HEK293 (cell line): Measurements from ENCODE around the gene SARS2.
A peak's percentile ranks its signal among the peaks of the same experiment; 100 is the strongest.

ENCODE experiments used
- CTCF ChIP-seq: fragments of 450-650 bp; formaldehyde crosslinking; IDR thresholded peaks from 2 replicates; pipeline ENCODE4 v1.5.1; 2016; ENCODE audit warnings: missing biosample characterization, missing genetic modification characterization
- GLIS2 ChIP-seq: fragments of 450-650 bp; formaldehyde crosslinking; IDR thresholded peaks from 2 replicates; pipeline ENCODE4 v1.5.1; 2016; ENCODE audit warnings: missing biosample characterization, missing genetic modification characterization
- KLF8 ChIP-seq: fragments of 450-650 bp; formaldehyde crosslinking; IDR thresholded peaks from 2 replicates; pipeline ENCODE4 v1.5.1; 2016; ENCODE audit warnings: missing biosample characterization, missing genetic modification characterization
- KLF9 ChIP-seq: fragments of 450-650 bp; formaldehyde crosslinking; IDR thresholded peaks from 2 replicates; pipeline ENCODE4 v1.5.1; 2016; ENCODE audit warnings: missing biosample characterization, missing genetic modification characterization, low read depth
- MYNN ChIP-seq: fragments of 450-650 bp; formaldehyde crosslinking; IDR thresholded peaks from 2 replicates; pipeline ENCODE4 v1.5.1; 2016; ENCODE audit warnings: missing biosample characterization, missing genetic modification characterization, borderline replicate concordance
- YY2 ChIP-seq: fragments of 450-650 bp; formaldehyde crosslinking; IDR thresholded peaks from 2 replicates; pipeline ENCODE4 v1.5.1; 2016; ENCODE audit warnings: missing biosample characterization, missing genetic modification characterization
- ZBTB10 ChIP-seq: fragments of 450-650 bp; formaldehyde crosslinking; IDR thresholded peaks from 2 replicates; pipeline ENCODE4 v1.5.1; 2016; ENCODE audit warnings: missing biosample characterization, missing genetic modification characterization
- ZBTB48 ChIP-seq: fragments of 450-650 bp; formaldehyde crosslinking; IDR thresholded peaks from 2 replicates; pipeline ENCODE4 v1.5.1; 2016; ENCODE audit warnings: missing biosample characterization, missing genetic modification characterization
- ZEB2 ChIP-seq: fragments of 450-650 bp; formaldehyde crosslinking; IDR thresholded peaks from 2 replicates; pipeline ENCODE4 v1.5.1; 2016; ENCODE audit warnings: missing biosample characterization, missing genetic modification characterization
- ZNF112 ChIP-seq: fragments of 450-650 bp; formaldehyde crosslinking; IDR thresholded peaks from 2 replicates; pipeline ENCODE4 v1.5.0; 2017; ENCODE audit warnings: missing biosample characterization, missing genetic modification characterization
- ZNF157 ChIP-seq: fragments of 450-650 bp; formaldehyde crosslinking; IDR thresholded peaks from 2 replicates; pipeline ENCODE4 v1.5.1; 2016; ENCODE audit warnings: missing biosample characterization, missing genetic modification characterization
- ZNF175 ChIP-seq: fragments of 450-650 bp; formaldehyde crosslinking; IDR thresholded peaks from 2 replicates; pipeline ENCODE4 v1.5.1; 2016; ENCODE audit warnings: missing biosample characterization, missing genetic modification characterization
- ZNF2 ChIP-seq: fragments of 450-650 bp; formaldehyde crosslinking; IDR thresholded peaks from 2 replicates; pipeline ENCODE4 v1.5.1; 2016; ENCODE audit warnings: missing biosample characterization, missing genetic modification characterization
- ZNF211 ChIP-seq: fragments of 450-650 bp; formaldehyde crosslinking; IDR thresholded peaks from 2 replicates; pipeline ENCODE4 v1.5.1; 2016; ENCODE audit warnings: low read depth, missing biosample characterization, missing genetic modification characterization
- ZNF239 ChIP-seq: fragments of 450-650 bp; formaldehyde crosslinking; IDR thresholded peaks from 2 replicates; pipeline ENCODE4 v1.5.1; 2016; ENCODE audit warnings: missing biosample characterization, missing genetic modification characterization
- ZNF274 ChIP-seq, 2 experiments: fragments of 200-500 bp in 1 of 2; fragments of 450-650 bp in 1 of 2; sonication (Bioruptor generic) in 1 of 2; formaldehyde crosslinking in 1 of 2; IDR thresholded peaks; 2 replicates each; pipeline versions ENCODE4 v1.5.1 to v1.6.1; 2014 to 2016; ENCODE audit warnings: borderline replicate concordance in 1 of 2, inconsistent platforms in 1 of 2, low read length in 1 of 2, missing biosample characterization in 1 of 2, missing genetic modification characterization in 1 of 2
- ZNF311 ChIP-seq: fragments of 450-650 bp; formaldehyde crosslinking; IDR thresholded peaks from 2 replicates; pipeline ENCODE4 v1.5.1; 2017; ENCODE audit warnings: missing biosample characterization, missing genetic modification characterization, borderline replicate concordance
- ZNF354C ChIP-seq: fragments of 450-650 bp; formaldehyde crosslinking; IDR thresholded peaks from 2 replicates; pipeline ENCODE4 v1.5.1; 2016; ENCODE audit warnings: missing biosample characterization, missing genetic modification characterization, low read depth, borderline replicate concordance
- ZNF510 ChIP-seq: fragments of 450-650 bp; formaldehyde crosslinking; IDR thresholded peaks from 2 replicates; pipeline ENCODE4 v1.5.1; 2018; ENCODE audit warnings: mild to moderate bottlenecking, missing genetic modification characterization, missing biosample characterization; ENCODE audit not compliant: insufficient replicate concordance
- ZNF521 ChIP-seq: fragments of 450-650 bp; formaldehyde crosslinking; IDR thresholded peaks from 2 replicates; pipeline ENCODE4 v1.5.1; 2017; ENCODE audit warnings: missing biosample characterization, mild to moderate bottlenecking, missing genetic modification characterization
- ZNF544 ChIP-seq: fragments of 450-650 bp; formaldehyde crosslinking; IDR thresholded peaks from 2 replicates; pipeline ENCODE4 v1.5.0; 2017; ENCODE audit warnings: missing biosample characterization, missing genetic modification characterization
- ZNF600 ChIP-seq: fragments of 450-650 bp; formaldehyde crosslinking; IDR thresholded peaks from 2 replicates; pipeline ENCODE4 v1.5.1; 2016; ENCODE audit warnings: missing biosample characterization, missing genetic modification characterization
- ZNF621 ChIP-seq: fragments of 450-650 bp; formaldehyde crosslinking; IDR thresholded peaks from 2 replicates; pipeline ENCODE4 v1.5.1; 2017; ENCODE audit warnings: missing biosample characterization, missing genetic modification characterization
- ZNF654 ChIP-seq: fragments of 450-650 bp; formaldehyde crosslinking; IDR thresholded peaks from 2 replicates; pipeline ENCODE4 v1.5.1; 2016; ENCODE audit warnings: low read depth, missing biosample characterization, missing genetic modification characterization
- ZNF707 ChIP-seq: fragments of 450-650 bp; formaldehyde crosslinking; IDR thresholded peaks from 2 replicates; pipeline ENCODE4 v1.5.1; 2016; ENCODE audit warnings: missing biosample characterization, missing genetic modification characterization
- ZSCAN18 ChIP-seq: fragments of 450-650 bp; formaldehyde crosslinking; IDR thresholded peaks from 2 replicates; pipeline ENCODE4 v1.5.1; 2016; ENCODE audit warnings: missing biosample characterization, missing genetic modification characterization
- TF ChIP-seq, protein P1 (sequence below): fragments of 450-650 bp; formaldehyde crosslinking; IDR thresholded peaks from 2 replicates; pipeline ENCODE4; 2016; ENCODE audit warnings: missing biosample characterization, missing genetic modification characterization
- TF ChIP-seq, protein P2 (sequence below): fragments of 450-650 bp; formaldehyde crosslinking; IDR thresholded peaks from 2 replicates; pipeline ENCODE4 v1.5.1; 2017; ENCODE audit warnings: missing biosample characterization, missing genetic modification characterization
- TF ChIP-seq, protein P3 (sequence below): fragments of 450-650 bp; formaldehyde crosslinking; IDR thresholded peaks from 2 replicates; pipeline ENCODE4 v1.5.1; 2016; ENCODE audit warnings: missing biosample characterization, missing genetic modification characterization

Gene SARS2

GRCh38 chr19:38920602-38921419, 9.8 kb downstream of the SARS2 start (continued):
- TF ChIP-seq ZSCAN18 (tag by site-specific recombination) (peak; percentile 48; the same call in 1 of the 2 replicates), ZNF510 (tag by site-specific recombination) (no peak), MYNN (tag by site-specific recombination) (no peak), YY2 (peak; percentile 47; the same call in 1 of the 2 replicates), ZNF354C (tag by site-specific recombination) (no peak), ZNF600 (tag by site-specific recombination) (no peak), ZNF211 (tag by site-specific recombination) (0 out of 2 replicates have a peak, but pooled peaks have one; percentile 26), ZNF621 (tag by site-specific recombination) (peak; percentile 91; the same call in 1 of the 2 replicates), ZNF707 (no peak), ZEB2 (no peak), ZBTB10 (tag by site-specific recombination) (peak; percentile 66; the same call in 1 of the 2 replicates), ZNF175 (tag by site-specific recombination) (peak; percentile 15; the same call in 1 of the 2 replicates), ZNF112 (peak; percentile 75; the same call in 1 of the 2 replicates), ZNF274 (IDR thresholded peaks at IDR 0.05; ENCODE audit: low read length) (no peak), ZNF274 (tag by site-specific recombination; IDR thresholded peaks at IDR 0.05; ENCODE audit: borderline replicate concordance) (peak; percentile 32; the same call in 1 of the 2 replicates), ZNF239 (tag by site-specific recombination) (peak; percentile 86), ZNF654 (tag by site-specific recombination) (no peak), ZNF311 (tag by site-specific recombination) (peak; percentile 100), ZBTB48 (tag by site-specific recombination) (peak; percentile 39; the same call in 1 of the 2 replicates), GLIS2 (tag by site-specific recombination) (no peak), ZNF544 (tag by site-specific recombination) (peak; percentile 86), ZNF521 (tag by site-specific recombination) (peak; percentile 99), KLF9 (tag by site-specific recombination) (no peak), KLF8 (tag by site-specific recombination) (peak; percentile 8), CTCF (tag by site-specific recombination) (no peak), ZNF2 (tag by site-specific recombination) (no peak), ZNF157 (tag by site-specific recombination) (peak; percentile 38; the same call in 1 of the 2 replicates)
- TF ChIP-seq, protein P1, sequence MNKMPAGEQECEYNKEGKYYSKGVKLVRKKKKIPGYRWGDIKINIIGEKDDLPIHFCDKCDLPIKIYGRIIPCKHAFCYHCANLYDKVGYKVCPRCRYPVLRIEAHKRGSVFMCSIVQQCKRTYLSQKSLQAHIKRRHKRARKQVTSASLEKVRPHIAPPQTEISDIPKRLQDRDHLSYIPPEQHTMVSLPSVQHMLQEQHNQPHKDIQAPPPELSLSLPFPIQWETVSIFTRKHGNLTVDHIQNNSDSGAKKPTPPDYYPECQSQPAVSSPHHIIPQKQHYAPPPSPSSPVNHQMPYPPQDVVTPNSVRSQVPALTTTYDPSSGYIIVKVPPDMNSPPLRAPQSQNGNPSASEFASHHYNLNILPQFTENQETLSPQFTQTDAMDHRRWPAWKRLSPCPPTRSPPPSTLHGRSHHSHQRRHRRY (tag by site-specific recombination) = 0 out of 2 replicates have a peak, but pooled peaks have one; percentile 68
- TF ChIP-seq, protein P2, sequence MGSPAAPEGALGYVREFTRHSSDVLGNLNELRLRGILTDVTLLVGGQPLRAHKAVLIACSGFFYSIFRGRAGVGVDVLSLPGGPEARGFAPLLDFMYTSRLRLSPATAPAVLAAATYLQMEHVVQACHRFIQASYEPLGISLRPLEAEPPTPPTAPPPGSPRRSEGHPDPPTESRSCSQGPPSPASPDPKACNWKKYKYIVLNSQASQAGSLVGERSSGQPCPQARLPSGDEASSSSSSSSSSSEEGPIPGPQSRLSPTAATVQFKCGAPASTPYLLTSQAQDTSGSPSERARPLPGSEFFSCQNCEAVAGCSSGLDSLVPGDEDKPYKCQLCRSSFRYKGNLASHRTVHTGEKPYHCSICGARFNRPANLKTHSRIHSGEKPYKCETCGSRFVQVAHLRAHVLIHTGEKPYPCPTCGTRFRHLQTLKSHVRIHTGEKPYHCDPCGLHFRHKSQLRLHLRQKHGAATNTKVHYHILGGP = peak; percentile 74; the same call in 1 of the 2 replicates
- TF ChIP-seq, protein P3, sequence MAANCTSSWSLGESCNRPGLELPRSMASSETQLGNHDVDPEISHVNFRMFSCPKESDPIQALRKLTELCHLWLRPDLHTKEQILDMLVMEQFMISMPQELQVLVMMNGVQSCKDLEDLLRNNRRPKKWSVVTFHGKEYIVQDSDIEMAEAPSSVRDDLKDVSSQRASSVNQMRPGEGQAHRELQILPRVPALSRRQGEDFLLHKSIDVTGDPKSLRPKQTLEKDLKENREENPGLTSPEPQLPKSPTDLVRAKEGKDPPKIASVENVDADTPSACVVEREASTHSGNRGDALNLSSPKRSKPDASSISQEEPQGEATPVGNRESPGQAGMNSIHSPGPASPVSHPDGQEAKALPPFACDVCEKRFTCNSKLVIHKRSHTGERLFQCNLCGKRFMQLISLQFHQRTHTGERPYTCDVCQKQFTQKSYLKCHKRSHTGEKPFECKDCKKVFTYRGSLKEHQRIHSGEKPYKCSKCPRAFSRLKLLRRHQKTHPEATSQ (tag by site-specific recombination) = peak; percentile 31; the same call in 1 of the 2 replicates
